MCF 10A (cell line): Measurements from ENCODE around the gene CRYBB1. TPM values are rescaled to one million over a fixed set of nuclear protein-coding genes. Genes with fewer than 3 reads are reported as not detected.

ENCODE experiments used
- BruUV-seq: library from RNA; stranded (reverse); fragments of 400-500 nt; replicated peaks from 2 replicates; lab custom pipeline; 2021; lab: Mats Ljungman, UMichigan
- CTCF ChIA-PET: fragments of 300-600 bp; sonication (Branson Sonifier 250); formaldehyde crosslinking; extraction: SDS; loops from one replicate; lab custom pipeline; 2021; ENCODE audit warnings: antibody characterized with exemption, inconsistent platforms; lab: Yijun Ruan, JAX
- POLR2A ChIA-PET: fragments of 300-600, 350-650 bp; sonication (Branson Sonifier 250); formaldehyde crosslinking; extraction: SDS; loops from one replicate; lab custom pipeline; 2020; ENCODE audit warnings: antibody characterized with exemption, inconsistent platforms; lab: Yijun Ruan, JAX
- DNase-seq: peaks from one replicate; pipeline ENCODE4 v3.0.0-alpha.2; 2018; ENCODE audit not compliant: unreplicated experiment
- H3K27ac Mint-ChIP-seq: one replicate; pipeline ENCODE4 v1.8.0; 2022; ENCODE audit warnings: mild to moderate bottlenecking, low read depth, mixed read lengths; ENCODE audit not compliant: unreplicated experiment
- H3K27me3 Mint-ChIP-seq: one replicate; pipeline ENCODE4 v1.8.0; 2022; ENCODE audit warnings: mixed read lengths; ENCODE audit not compliant: insufficient read depth, unreplicated experiment
- H3K36me3 Mint-ChIP-seq: one replicate; pipeline ENCODE4 v1.8.0; 2022; ENCODE audit warnings: mild to moderate bottlenecking, moderate library complexity, mixed read lengths; ENCODE audit not compliant: insufficient read depth, unreplicated experiment
- H3K4me1 Mint-ChIP-seq: one replicate; pipeline ENCODE4 v1.8.0; 2022; ENCODE audit warnings: mixed read lengths; ENCODE audit not compliant: insufficient read depth, unreplicated experiment
- H3K4me3 Mint-ChIP-seq: one replicate; pipeline ENCODE4 v1.8.0; 2022; ENCODE audit warnings: mild to moderate bottlenecking, moderate library complexity, mixed read lengths; ENCODE audit not compliant: unreplicated experiment
- H3K9me3 Mint-ChIP-seq: one replicate; pipeline ENCODE4 v1.8.0; 2022; ENCODE audit warnings: mixed read lengths; ENCODE audit not compliant: unreplicated experiment
- intact Hi-C: fragments of 100-400 bp; cut with micrococcal nuclease; formaldehyde crosslinking; loops from 2 replicates; pipeline ENCODE4 v1.14.1; 2022
- total RNA-seq: library from RNA; stranded (reverse); gene quantifications from 2 replicates; pipeline ENCODE4 v1.2.3, GENCODE V29; 2022
- TF ChIP-seq, protein P1 (sequence below): fragments of 200-600 bp; IDR thresholded peaks from one replicate; pipeline ENCODE4 v1.8.0; 2022; ENCODE audit warnings: antibody characterized with exemption, mild to moderate bottlenecking; ENCODE audit not compliant: unreplicated experiment

The CRYBB1 gene
- total RNA-seq, 1 experiment from 2014 or later: not detected

DNA sequence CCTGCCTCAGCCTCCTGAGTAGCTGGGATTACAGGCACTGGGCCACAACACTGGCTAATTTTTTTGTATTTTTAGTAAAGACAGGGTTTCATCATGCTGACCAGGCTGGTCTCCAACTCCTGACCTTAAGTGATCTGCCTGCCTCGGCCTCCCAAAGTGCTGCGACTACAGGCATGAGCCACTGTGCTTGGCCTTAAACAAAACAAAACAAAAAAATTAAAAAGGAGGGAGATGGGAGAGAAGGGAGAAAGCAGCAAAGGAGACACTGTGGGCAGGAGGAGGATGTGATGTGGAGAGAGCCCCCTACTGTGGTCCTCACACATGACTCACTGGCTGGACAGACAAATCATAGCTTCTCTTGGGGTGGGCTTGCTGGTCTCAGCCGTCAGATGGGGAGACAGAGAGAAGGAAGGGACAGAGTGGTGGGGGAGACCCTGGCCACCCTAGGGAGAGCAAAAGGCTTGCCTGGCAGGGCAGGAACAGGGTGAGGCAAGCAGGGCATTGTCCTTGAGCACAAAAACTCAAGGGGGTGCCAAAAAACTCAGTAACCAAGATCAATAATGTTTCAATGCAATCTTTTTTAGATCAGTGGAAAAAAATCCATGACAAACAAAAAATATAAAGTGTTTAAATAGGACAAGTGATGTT is 59.5 kb downstream of the CRYBB1 start:
- CTCF ChIA-PET: interaction anchor here (1.3 kb wide), 1 partner anchor 12 kb away, joined by 5 read pairs; no protein-coding TSS in a partner anchor

DNA sequence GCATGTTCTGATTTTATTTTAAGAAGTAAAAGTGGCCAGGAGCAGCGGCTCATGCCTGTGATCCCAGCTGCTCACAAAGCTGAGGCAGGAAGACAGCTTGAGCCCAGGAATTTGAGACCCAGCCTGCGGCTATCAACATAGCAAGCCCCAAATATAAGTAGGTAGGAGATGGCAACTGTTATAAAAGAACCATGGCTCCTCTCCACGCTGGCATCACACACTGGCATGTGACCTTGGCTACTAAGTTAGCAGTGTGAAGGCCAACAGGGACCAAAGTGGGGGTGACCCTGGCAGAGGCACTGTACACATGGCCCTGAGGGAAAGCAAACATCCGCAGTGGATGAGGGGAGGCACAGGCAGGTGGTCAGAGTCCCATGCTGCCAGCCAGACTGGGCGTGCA is 60.9 kb downstream of the CRYBB1 start:
- no peak for DNase-seq
- intact Hi-C loops: no loop called here
- ChIA-PET POLR2A (no interaction called here), CTCF (no interaction called here)
- Mint-ChIP-seq H3K9me3 (no peaks in the 10 kb centered on the region), H3K27me3 (no peaks in the 10 kb centered on the region), H3K36me3 (no peaks in the 10 kb centered on the region), H3K27ac (no peak overlapping the region), H3K4me3 (no peak overlapping the region), H3K4me1 (no peaks in the 10 kb centered on the region)
- BruUV-seq: no TSS peak
- TF ChIP-seq, protein P1, sequence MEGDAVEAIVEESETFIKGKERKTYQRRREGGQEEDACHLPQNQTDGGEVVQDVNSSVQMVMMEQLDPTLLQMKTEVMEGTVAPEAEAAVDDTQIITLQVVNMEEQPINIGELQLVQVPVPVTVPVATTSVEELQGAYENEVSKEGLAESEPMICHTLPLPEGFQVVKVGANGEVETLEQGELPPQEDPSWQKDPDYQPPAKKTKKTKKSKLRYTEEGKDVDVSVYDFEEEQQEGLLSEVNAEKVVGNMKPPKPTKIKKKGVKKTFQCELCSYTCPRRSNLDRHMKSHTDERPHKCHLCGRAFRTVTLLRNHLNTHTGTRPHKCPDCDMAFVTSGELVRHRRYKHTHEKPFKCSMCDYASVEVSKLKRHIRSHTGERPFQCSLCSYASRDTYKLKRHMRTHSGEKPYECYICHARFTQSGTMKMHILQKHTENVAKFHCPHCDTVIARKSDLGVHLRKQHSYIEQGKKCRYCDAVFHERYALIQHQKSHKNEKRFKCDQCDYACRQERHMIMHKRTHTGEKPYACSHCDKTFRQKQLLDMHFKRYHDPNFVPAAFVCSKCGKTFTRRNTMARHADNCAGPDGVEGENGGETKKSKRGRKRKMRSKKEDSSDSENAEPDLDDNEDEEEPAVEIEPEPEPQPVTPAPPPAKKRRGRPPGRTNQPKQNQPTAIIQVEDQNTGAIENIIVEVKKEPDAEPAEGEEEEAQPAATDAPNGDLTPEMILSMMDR: no peak

More for the DNA sequence above, 59.5 kb downstream of the CRYBB1 start:
- no peaks in the 10 kb centered on the region for H3K36me3 Mint-ChIP-seq
- POLR2A ChIA-PET: no interaction called here
- no peaks in the 10 kb centered on the region for H3K27me3 Mint-ChIP-seq
- intact Hi-C loops: no loop called here
- no peak overlapping the region for H3K4me3 Mint-ChIP-seq
- no TSS peak for BruUV-seq
- TF ChIP-seq, protein P1: no peak
- no peaks in the 10 kb centered on the region for H3K4me1 Mint-ChIP-seq
- no peak overlapping the region for H3K27ac Mint-ChIP-seq
- DNase-seq: no peak
- no peaks in the 10 kb centered on the region for H3K9me3 Mint-ChIP-seq

DNA sequence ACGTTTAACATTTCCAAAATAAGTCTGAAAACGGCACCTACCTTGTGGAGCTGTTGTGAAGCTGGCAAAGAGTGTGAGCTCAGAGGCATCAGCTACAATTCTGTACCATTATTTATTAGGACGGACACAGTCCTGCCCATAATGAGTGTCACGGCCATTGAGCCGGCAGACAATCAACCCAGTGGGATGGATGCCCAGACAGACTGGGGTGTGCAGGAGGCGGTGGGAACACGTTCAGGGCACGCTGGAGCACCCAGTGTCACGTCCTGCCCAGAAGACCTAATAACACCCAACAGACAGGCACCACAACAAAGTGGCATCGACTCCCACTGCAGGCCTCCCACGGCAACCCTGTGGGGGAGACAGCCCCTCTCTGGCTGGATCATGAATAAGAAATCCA is 62.3 kb downstream of the CRYBB1 start:
- H3K36me3 Mint-ChIP-seq: no peaks in the 10 kb centered on the region
- POLR2A ChIA-PET: no interaction called here
- no peak for DNase-seq
- no TSS peak for BruUV-seq
- TF ChIP-seq, protein P1: no peak
- H3K27ac Mint-ChIP-seq: no peak overlapping the region
- H3K27me3 Mint-ChIP-seq: no peaks in the 10 kb centered on the region
- H3K4me1 Mint-ChIP-seq: no peaks in the 10 kb centered on the region
- CTCF ChIA-PET: no interaction called here
- H3K4me3 Mint-ChIP-seq: no peak overlapping the region
- intact Hi-C loops: no loop called here
- H3K9me3 Mint-ChIP-seq: no peaks in the 10 kb centered on the region

DNA sequence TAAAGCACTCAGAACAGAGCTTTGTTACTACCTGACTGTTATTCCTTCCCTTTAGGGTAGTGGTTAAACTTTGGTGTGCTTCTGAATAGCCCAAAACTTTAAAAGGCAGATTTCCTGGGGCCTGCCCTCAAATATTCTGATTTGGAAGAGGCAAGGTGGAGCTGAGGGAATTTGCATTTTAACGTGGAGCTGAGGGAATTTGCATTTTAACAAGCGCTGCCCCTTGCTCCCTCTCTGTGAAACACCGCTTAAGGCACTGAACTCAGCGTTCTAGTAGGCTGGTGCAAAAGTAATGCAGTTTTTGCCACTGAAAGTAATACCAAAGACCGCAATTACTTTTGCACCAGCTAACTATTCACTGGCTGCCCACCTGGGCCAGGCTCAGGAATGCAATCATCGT is 62.9 kb downstream of the CRYBB1 start:
- no peak overlapping the region for H3K4me3 Mint-ChIP-seq
- ChIA-PET CTCF (no interaction called here), POLR2A (no interaction called here)
- no TSS peak for BruUV-seq
- no peaks in the 10 kb centered on the region for H3K4me1 Mint-ChIP-seq
- intact Hi-C loops: no loop called here
- H3K9me3 Mint-ChIP-seq: no peaks in the 10 kb centered on the region
- H3K27me3 Mint-ChIP-seq: no peaks in the 10 kb centered on the region
- no peak overlapping the region for H3K27ac Mint-ChIP-seq
- TF ChIP-seq, protein P1: no peak
- no peaks in the 10 kb centered on the region for H3K36me3 Mint-ChIP-seq
- DNase-seq: no peak
